Stimulated activated naive CD8-positive, alpha-beta T cell treated with anti-CD3 and anti-CD28 coated beads, Interleukin-15, amount 100 ng/mL, for 72 hours (primary cell): ENCODE results near the gene HECTD4.

Experiments used
- ATAC-seq: fragments of 150-1000 bp; cut with Tn5 transposase; 2 replicates; pipeline ENCODE4 v1.10.0; 2021; ENCODE audit warnings: mild to moderate bottlenecking, moderate library complexity
- DNase-seq, 2 donors: peaks; one replicate each; pipeline ENCODE4 v3.0.0; 2021 to 2022
- H3K27ac Mint-ChIP-seq, 2 donors: one replicate each; pipeline ENCODE4 v1.8.0; 2022; ENCODE audit warnings: mild to moderate bottlenecking in 2 of 2, mixed read lengths in 2 of 2, moderate library complexity in 2 of 2
- H3K27me3 Mint-ChIP-seq: one replicate; pipeline ENCODE4 v1.8.0; 2022; ENCODE audit warnings: mixed read lengths
- H3K4me1 Mint-ChIP-seq: one replicate; pipeline ENCODE4 v1.8.0; 2022; ENCODE audit warnings: mild to moderate bottlenecking, mixed read lengths
- H3K4me3 Mint-ChIP-seq, 2 donors: one replicate each; pipeline ENCODE4 v1.8.0; 2022; ENCODE audit warnings: mild to moderate bottlenecking in 2 of 2, mixed read lengths in 2 of 2, moderate library complexity in 1 of 2
- H3K9me3 Mint-ChIP-seq, 2 donors: one replicate each; pipeline ENCODE4 v1.8.0; 2022; ENCODE audit warnings: mixed read lengths in 2 of 2

The HECTD4 gene

DNA sequence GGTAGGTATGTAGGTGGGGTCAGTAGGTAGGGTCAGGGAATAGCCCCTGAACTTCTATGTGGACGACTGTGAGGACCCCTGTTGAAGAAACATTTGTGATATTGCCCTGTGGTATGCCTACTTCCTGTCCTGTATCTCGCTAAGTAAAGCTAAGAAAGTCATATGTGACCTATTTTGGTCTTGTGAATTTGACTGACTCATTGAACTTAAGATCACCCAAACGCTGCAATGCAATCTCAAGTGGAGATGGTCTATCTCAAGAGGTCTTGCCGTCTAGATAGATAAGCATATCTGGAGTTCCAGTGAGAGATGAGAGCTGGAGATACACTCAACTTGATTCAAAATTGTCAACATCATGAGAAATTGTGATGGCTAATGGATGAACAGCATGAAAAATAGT, 183.1 kb downstream of the HECTD4 start:
- no peak for DNase-seq
- H3K27ac Mint-ChIP-seq: no peak overlapping the region
- H3K27me3 Mint-ChIP-seq: no peaks in the 10 kb centered on the region
- H3K4me3 Mint-ChIP-seq: no peak overlapping the region
- no peak for ATAC-seq
- peaks cover 6% of the 10 kb centered on the region for H3K4me1 Mint-ChIP-seq
- H3K9me3 Mint-ChIP-seq: no peaks in the 10 kb centered on the region

GRCh38 chr12:112198120-112198733, 184.0 kb downstream of the HECTD4 start:
- ATAC-seq (peak; percentile 92), DNase-seq (peak; percentile 36 to 54)
- H3K4me1 Mint-ChIP-seq: peaks cover 6% of the 10 kb centered on the region
- no peaks in the 10 kb centered on the region for H3K27me3 Mint-ChIP-seq
- peak overlapping the region; percentile 0 to 28 for H3K27ac Mint-ChIP-seq
- H3K4me3 Mint-ChIP-seq: no peak overlapping the region
- no peaks in the 10 kb centered on the region for H3K9me3 Mint-ChIP-seq

DNA sequence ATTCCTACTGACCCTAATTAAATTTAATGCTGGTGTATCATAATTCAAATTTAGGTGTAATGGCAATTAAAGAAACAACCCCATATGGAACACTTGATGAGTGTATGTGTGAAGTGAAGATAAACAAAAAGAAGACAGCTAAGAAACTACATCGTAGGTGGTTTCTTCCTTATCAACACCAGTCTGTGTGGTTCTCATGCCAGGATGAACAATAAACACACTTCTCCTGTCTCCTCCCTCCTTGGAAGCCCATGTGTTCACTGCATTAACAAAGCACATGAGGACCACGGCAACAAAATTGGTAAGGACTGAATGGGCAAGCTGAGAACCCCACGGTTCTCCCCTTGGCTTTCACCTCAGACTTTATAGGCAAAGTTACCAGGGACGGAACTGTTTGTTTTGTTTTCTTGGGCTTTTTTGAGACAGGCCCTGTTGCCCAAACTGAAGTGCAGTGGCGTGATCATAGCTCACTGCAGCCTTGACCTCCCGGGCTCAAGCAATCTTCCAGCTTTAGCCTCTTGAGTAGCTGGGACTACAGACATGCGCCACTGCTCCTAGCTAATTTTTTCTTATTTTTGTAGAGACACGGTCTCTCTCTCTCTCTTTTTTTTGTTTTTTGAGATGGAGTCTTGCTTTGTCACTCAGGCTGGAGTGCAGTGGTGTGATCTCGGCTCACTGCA, 185.9 kb downstream of the HECTD4 start:
- Mint-ChIP-seq H3K4me1 (peaks cover 6% of the 10 kb centered on the region), H3K27me3 (no peaks in the 10 kb centered on the region), H3K4me3 (no peak overlapping the region), H3K27ac (peak overlapping the region in 1 of 2 donors; percentile 54), H3K9me3 (no peaks in the 10 kb centered on the region)
- DNase-seq: no peak
- ATAC-seq: no peak

DNA sequence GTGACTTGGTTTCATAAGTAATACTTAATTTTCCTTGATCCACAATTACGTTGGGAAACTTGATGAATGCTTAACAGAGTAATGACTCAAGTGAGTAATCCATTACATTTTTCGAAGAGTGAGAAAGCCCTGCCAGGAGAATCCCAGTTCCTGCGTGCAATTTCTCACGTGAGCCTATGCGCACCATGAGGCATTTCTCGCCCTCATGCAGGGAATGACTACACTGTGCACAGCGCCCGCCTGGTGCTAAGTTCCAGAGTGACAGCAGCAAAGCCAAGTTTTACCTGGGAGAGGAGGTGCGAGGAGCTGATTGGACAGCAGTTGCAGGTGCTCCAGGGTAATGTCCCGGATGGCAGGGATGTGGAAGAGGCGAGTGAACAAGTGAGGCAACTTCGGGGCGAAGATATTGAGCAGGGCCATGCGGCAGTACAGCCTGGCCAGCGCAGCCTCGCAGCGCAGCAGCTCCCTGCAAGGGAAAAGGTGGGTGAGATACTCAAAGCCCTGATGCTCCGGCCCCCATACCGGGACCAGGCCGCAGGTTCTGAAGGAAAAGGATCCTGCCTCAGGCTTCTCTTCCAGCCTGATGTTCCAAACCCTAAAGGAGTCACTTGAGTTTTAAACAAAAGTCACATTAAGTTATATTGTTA, 187.5 kb downstream of the HECTD4 start:
- DNase-seq (no peak), ATAC-seq (no peak)
- Mint-ChIP-seq H3K4me1 (peaks cover 6% of the 10 kb centered on the region), H3K27me3 (no peaks in the 10 kb centered on the region), H3K27ac (no peak overlapping the region), H3K4me3 (no peak overlapping the region), H3K9me3 (no peaks in the 10 kb centered on the region)

DNA sequence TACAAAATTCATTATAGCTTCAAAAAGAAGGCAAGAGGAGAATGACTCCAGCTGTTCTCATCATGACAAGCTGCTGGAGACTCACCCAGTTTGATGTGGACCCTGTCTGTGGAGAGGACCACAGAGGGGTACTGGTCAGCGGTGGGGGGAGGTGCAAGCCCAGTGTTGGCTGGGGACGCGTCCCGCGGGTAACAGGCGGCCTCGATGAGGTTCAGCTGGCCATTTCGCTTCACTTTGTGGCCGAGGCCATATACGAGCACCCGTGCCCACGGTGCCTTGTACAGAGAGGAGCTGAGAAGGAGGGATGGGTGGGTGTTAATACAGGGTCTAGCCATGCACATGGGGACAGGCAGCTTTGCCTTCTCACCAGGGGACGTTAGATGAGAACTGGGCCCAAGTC, 189.8 kb downstream of the HECTD4 start:
- no peak for ATAC-seq
- H3K4me1 Mint-ChIP-seq: no peaks in the 10 kb centered on the region
- H3K27ac Mint-ChIP-seq: peak overlapping the region in 1 of 2 donors; percentile 56
- H3K27me3 Mint-ChIP-seq: no peaks in the 10 kb centered on the region
- H3K9me3 Mint-ChIP-seq: no peaks in the 10 kb centered on the region
- no peak for DNase-seq
- H3K4me3 Mint-ChIP-seq: no peak overlapping the region

DNA sequence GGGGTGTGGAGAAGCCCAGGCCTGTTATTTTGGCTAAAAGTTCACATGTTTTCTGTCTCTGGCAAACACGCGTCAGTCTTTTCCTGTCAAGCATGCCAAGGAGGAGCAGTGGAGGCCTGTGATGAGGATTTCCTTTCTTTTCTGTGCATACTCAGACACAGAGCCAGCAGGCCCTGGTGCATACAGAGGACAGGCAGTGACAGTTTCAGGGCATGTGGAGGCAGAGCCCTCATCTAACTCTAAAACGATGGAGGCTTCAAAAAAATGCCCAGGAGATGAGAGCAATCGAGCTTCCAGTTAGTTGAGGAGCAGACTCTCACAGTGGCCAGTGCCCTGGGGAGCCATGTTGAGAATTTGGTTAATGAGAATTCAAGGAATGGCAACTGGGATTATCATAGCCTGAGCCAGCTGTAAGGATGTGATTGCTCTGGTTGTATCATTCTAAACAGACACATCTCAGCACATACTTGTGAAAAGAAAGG, 190.3 kb downstream of the HECTD4 start:
- H3K27ac Mint-ChIP-seq: peak overlapping the region; percentile 20 to 79
- no peaks in the 10 kb centered on the region for H3K27me3 Mint-ChIP-seq
- H3K9me3 Mint-ChIP-seq: no peaks in the 10 kb centered on the region
- ATAC-seq: no peak
- no peaks in the 10 kb centered on the region for H3K4me1 Mint-ChIP-seq
- no peak overlapping the region for H3K4me3 Mint-ChIP-seq
- DNase-seq: no peak

- Mint-ChIP-seq H3K4me3 (no peak overlapping the region), H3K27ac (no peak overlapping the region), H3K9me3 (no peaks in the 10 kb centered on the region), H3K27me3 (no peaks in the 10 kb centered on the region), H3K4me1 (no peaks in the 10 kb centered on the region)
- ATAC-seq (no peak), DNase-seq (no peak)
These were observed 191.0 kb downstream of the HECTD4 start for GRCh38 chr12:112191201-112191600.

DNA sequence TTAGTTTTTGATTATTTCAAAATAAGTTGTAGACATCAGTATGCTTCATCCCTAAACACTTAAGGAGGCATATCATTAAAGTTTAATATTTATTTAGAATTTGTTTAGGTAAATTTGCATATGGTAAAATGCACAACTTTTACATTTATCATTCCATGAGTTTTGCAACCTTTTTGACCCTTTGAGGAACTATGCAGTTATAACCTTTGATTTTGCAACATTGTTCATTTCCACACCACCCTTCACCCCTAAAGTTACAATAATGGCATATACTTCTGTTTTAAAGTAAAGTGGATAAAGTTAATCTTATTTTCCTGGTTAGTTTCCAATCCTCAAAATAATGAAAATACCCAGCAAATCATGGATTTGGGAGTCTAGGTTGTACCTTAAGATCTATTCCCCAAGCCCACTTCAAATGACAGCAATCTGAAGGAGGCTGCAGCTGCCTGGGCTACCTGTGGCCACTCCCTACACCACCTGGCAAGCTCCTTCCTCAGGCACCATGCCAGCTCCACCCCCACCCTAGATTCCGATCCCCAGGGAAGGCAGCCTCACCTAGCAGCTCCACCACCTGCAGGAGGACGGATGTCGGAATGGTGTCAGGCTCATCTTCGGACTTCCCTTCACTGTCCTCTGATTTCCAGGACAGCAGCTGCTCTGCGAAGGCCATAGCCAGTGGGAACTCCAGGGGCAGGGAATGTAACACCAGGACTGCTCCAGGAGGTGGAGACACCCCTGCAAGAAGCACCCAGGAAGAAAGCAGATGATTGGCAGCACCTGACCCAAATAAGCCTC, 191.8 kb downstream of the HECTD4 start:
- no peaks in the 10 kb centered on the region for H3K27me3 Mint-ChIP-seq
- no peak overlapping the region for H3K4me3 Mint-ChIP-seq
- no peak for ATAC-seq
- DNase-seq: no peak
- no peaks in the 10 kb centered on the region for H3K4me1 Mint-ChIP-seq
- no peak overlapping the region for H3K27ac Mint-ChIP-seq
- no peaks in the 10 kb centered on the region for H3K9me3 Mint-ChIP-seq

GRCh38 chr12:112188130-112188830, 194.0 kb downstream of the HECTD4 start:
- Mint-ChIP-seq H3K27ac (no peak overlapping the region), H3K27me3 (no peaks in the 10 kb centered on the region), H3K4me3 (no peak overlapping the region), H3K9me3 (no peaks in the 10 kb centered on the region), H3K4me1 (peaks cover 9% of the 10 kb centered on the region)
- DNase-seq (no peak), ATAC-seq (no peak)

DNA sequence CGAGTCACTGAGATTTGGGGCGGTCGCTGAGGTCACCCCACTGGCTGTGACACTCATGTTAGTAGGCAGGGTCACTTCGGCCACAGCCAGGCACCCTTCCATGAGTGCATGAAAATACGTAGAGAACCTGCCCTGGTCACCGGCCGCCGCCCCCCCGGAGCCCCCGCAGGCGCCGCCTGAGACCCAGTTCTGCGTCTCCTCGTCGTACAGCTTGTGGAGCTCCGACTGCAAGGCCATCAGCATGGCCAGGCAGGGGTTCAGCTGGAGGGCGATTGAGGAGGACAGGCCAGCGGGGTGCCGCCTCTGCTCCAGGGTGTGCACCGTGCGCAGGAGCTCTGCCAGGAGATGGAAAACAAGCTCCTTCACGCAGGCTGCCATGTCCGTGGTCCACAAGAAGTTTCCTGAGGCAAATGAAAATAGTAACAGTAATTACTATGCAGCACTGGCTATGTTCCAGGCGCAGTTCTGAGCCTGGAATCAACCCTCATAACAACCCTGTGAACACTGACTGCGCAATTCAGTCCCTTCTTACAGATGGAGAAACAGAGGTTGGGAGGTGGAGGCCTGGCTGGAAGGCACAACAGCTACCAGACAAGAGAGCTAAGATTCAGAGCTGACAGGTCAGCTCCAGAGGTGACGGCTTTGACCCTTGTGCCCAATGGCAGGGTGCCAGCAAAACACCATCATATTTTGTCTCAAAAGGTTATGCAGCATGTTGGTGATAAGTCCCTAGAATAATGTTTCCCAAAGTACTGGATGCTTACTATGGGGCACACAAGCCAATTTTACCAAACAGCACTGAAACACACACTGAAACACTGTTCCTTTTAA, 196.9 kb downstream of the HECTD4 start:
- Mint-ChIP-seq H3K27ac (peak overlapping the region in 1 of 2 donors; percentile 54), H3K4me3 (no peak overlapping the region), H3K27me3 (no peaks in the 10 kb centered on the region), H3K4me1 (peaks cover 25% of the 10 kb centered on the region), H3K9me3 (no peaks in the 10 kb centered on the region)
- DNase-seq: no peak
- ATAC-seq: no peak

DNA sequence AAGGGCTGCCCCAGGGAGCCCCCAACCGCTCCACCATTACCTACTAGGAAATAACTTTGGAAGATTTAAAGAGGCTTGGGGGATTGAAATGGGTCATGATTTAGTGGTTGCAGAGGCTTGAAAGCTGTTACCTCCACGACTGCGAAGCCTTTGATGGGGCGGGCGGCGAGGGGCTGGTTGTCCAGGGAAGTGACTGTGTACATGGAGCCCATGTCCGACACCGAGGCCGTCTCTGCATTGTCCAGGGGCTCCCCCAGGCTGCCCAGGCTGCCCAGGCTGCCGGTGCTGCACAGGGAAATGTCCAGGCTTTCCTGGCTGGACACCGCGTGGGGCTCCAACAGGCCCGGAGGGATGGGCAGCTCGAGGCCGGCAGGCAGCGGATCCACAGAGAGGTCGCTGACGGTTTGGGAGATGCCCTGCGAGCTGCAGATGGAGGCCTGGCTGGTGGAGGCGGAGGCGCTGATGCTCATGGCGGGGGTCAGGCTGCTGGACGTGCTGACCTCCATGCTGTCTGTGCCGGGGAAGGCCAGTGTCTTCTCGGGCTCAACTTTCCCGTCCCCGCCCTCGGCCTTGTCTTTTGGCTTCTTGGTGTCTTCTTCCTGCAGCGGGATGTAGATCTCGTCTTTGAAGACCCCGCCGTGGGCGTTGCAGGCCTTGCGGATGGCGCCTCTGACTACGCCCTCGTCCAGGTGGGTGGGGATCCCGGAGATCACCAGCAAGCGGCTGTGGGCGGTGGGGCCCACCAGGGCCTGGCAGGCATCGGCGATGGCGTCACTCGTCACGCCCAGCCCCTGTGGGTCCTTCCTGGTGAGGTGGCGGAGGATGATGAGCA, 198.0 kb downstream of the HECTD4 start:
- Mint-ChIP-seq H3K9me3 (no peaks in the 10 kb centered on the region), H3K27ac (peak overlapping the region in 1 of 2 donors; percentile 80), H3K27me3 (no peaks in the 10 kb centered on the region), H3K4me3 (no peak overlapping the region), H3K4me1 (peaks cover 26% of the 10 kb centered on the region)
- DNase-seq (no peak), ATAC-seq (no peak)

DNA sequence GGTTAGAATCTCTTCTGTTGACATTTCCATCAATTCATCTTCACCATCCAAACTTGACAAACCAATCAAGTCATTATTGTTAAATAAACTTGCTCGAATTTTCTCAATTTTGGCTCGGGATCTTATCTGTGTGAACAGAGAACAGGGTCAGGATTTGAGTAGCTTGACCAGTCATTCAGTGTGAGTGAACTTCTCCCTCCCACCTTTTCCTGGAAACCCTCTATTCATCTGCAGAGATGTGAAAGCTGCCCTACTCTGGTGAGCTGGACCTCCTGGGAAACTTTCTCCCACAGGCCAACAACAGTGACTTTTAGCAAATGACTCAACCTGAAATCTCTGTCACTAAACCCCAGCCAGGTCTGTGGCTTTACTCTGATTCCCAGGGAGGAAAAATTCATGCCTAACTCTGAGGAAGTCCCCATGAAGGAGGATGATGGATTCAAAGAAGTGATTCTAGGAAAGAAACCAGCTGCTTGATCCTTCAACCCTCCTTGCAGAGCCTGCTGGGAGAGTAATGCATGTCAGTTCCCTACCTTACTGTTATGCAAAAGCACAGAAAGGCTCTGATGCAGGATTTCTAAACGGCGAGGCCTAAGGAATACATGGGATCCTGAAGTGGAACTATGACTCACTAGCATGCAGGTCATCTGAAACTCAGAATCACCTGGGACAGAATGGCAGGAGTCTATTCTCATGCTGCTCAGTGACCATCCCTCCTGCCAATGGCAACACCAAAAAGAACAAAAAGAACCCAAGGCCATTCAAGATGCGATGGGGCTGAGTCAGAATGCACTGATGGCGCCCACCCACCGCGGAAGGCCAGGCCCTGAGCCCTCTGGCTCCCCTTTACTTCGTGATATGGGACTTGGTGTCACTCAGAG, 198.8 kb downstream of the HECTD4 start:
- H3K9me3 Mint-ChIP-seq: no peaks in the 10 kb centered on the region
- peak overlapping the region in 1 of 2 donors; percentile 55 for H3K4me3 Mint-ChIP-seq
- H3K4me1 Mint-ChIP-seq: peaks cover 26% of the 10 kb centered on the region
- no peaks in the 10 kb centered on the region for H3K27me3 Mint-ChIP-seq
- ATAC-seq (peak; percentile 82), DNase-seq (peak in 1 of 2 donors; percentile 38)
- H3K27ac Mint-ChIP-seq: peak overlapping the region; percentile 8 to 80

DNA sequence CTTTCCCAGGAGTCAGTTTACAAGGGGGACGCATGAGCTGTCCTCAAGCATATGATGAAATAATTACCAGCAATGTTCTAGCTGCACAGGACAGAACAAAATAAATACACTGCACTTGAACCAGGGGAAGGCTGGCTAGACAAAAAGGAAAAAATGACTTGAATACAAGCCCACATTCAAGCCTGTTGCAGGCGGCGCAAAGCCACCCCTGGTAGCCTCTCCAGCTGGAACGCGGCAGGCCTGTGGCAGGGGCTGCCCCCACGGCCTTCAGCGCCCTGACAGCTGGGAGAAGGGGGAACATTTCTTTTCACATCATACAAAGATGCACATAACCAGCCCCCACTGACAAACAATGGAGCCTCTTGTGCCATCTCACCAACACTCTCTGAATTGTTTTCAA, 199.7 kb downstream of the HECTD4 start:
- no peak overlapping the region for H3K27ac Mint-ChIP-seq
- ATAC-seq (no peak), DNase-seq (no peak)
- H3K4me3 Mint-ChIP-seq: no peak overlapping the region
- peaks cover 26% of the 10 kb centered on the region for H3K4me1 Mint-ChIP-seq
- no peaks in the 10 kb centered on the region for H3K9me3 Mint-ChIP-seq
- no peaks in the 10 kb centered on the region for H3K27me3 Mint-ChIP-seq
